IMR-90 (cell line): ENCODE measurements around the gene LARP1. TPM values are rescaled to one million over a fixed set of nuclear protein-coding genes. Genes with fewer than 3 reads are reported as not detected.

Experiments
- ATAC-seq: fragments of 200-7000 bp; cut with Tn5 transposase; 2 replicates; pipeline ENCODE4 v1.9.1; 2020; ENCODE audit warnings: low read depth, mild to moderate bottlenecking, moderate library complexity
- BruUV-seq: library from RNA; stranded (reverse); fragments of 400-500 nt; replicated peaks from 2 replicates; lab custom pipeline; 2021; lab: Mats Ljungman, UMichigan
- CTCF ChIA-PET: fragments of 300-600 bp; formaldehyde crosslinking; extraction: SDS; loops from one replicate; lab custom pipeline; 2021; ENCODE audit warnings: antibody characterized with exemption; lab: Yijun Ruan, JAX
- POLR2A ChIA-PET: fragments of 300-600 bp; sonication (Branson Sonifier 250); formaldehyde crosslinking; loops from one replicate; lab custom pipeline; 2022; ENCODE audit warnings: antibody characterized with exemption; ENCODE audit not compliant: unreplicated experiment; lab: Charles Lee
- DNase-seq: peaks from one replicate; pipeline ENCODE4 v3.0.0; 2013
- H2AFZ ChIP-seq: replicated peaks from 2 replicates; pipeline ENCODE3; 2013; ENCODE audit warnings: low read length, mild to moderate bottlenecking; ENCODE audit not compliant: poor library complexity
- H2AK5ac ChIP-seq: 2 replicates; pipeline ENCODE4 v1.6.1; 2013; ENCODE audit warnings: low read depth, low read length, inconsistent platforms
- H2AK9ac ChIP-seq: replicated peaks from 2 replicates; pipeline ENCODE3; 2013; ENCODE audit warnings: mild to moderate bottlenecking, low read depth, low read length, moderate library complexity; ENCODE audit not compliant: poor library complexity
- H2BK120ac ChIP-seq: 2 replicates; pipeline ENCODE4 v1.6.1; 2013; ENCODE audit warnings: low read depth, low read length, inconsistent platforms
- H2BK15ac ChIP-seq: 3 replicates; pipeline ENCODE4 v1.6.1; 2013; ENCODE audit warnings: low read depth, low read length, inconsistent platforms
- H2BK20ac ChIP-seq: 2 replicates; pipeline ENCODE4 v1.6.1; 2013; ENCODE audit warnings: low read depth, mild to moderate bottlenecking, inconsistent platforms, low read length, moderate library complexity
- H2BK5ac ChIP-seq: 2 replicates; pipeline ENCODE4 v1.6.1; 2013; ENCODE audit warnings: mild to moderate bottlenecking, low read depth, low read length, inconsistent platforms; ENCODE audit not compliant: poor library complexity, severe bottlenecking
- H3K14ac ChIP-seq: replicated peaks from 2 replicates; pipeline ENCODE4 v1.6.1; 2013; ENCODE audit warnings: low read depth, low read length, inconsistent platforms
- H3K18ac ChIP-seq: 2 replicates; pipeline ENCODE4 v1.6.1; 2013; ENCODE audit warnings: low read depth, low read length, control low read depth
- H3K23ac ChIP-seq: 2 replicates; pipeline ENCODE4 v1.6.1; 2013; ENCODE audit warnings: low read depth, low read length, inconsistent platforms
- H3K27ac ChIP-seq: 2 replicates; pipeline ENCODE4 v1.5.1; 2013; ENCODE audit warnings: mild to moderate bottlenecking, control low read depth, low read length; ENCODE audit not compliant: insufficient read depth
- H3K27me3 ChIP-seq: 2 replicates; pipeline ENCODE4 v1.6.1; 2013; ENCODE audit warnings: low read length; ENCODE audit not compliant: control insufficient read depth, insufficient read depth
- H3K36me3 ChIP-seq: 2 replicates; pipeline ENCODE4 v1.6.1; 2013; ENCODE audit warnings: low read length, mixed read lengths; ENCODE audit not compliant: control insufficient read depth, insufficient read depth
- H3K4ac ChIP-seq: 2 replicates; pipeline ENCODE4 v1.6.1; 2013; ENCODE audit warnings: low read depth, low read length, inconsistent platforms
- H3K4me1 ChIP-seq: 2 replicates; pipeline ENCODE4 v1.6.1; 2013; ENCODE audit warnings: low read length, mixed read lengths; ENCODE audit not compliant: control insufficient read depth, insufficient read depth
- H3K4me2 ChIP-seq: 2 replicates; pipeline ENCODE4 v1.6.1; 2013; ENCODE audit warnings: low read depth, mild to moderate bottlenecking, control low read depth, low read length, moderate library complexity
- H3K4me3 ChIP-seq: 2 replicates; pipeline ENCODE4 v1.5.1; 2013; ENCODE audit warnings: low read depth, mild to moderate bottlenecking, control low read depth, low read length, moderate library complexity; ENCODE audit not compliant: insufficient read depth
- H3K56ac ChIP-seq: 2 replicates; pipeline ENCODE4 v1.6.1; 2013; ENCODE audit warnings: low read length, inconsistent platforms; ENCODE audit not compliant: insufficient read depth; ENCODE audit errors: extremely low read depth
- H3K79me1 ChIP-seq, 2 experiments: 2 replicates each; pipeline ENCODE4 v1.6.1; 2013; ENCODE audit warnings: low read length in 2 of 2, inconsistent platforms in 1 of 2, low read depth in 1 of 2
- H3K9ac ChIP-seq: 2 replicates; pipeline ENCODE4 v1.6.1; 2013; ENCODE audit warnings: low read depth, low read length, control low read depth
- H3K9me1 ChIP-seq: 2 replicates; pipeline ENCODE4 v1.6.1; 2013; ENCODE audit warnings: low read length, inconsistent platforms; ENCODE audit not compliant: insufficient read depth
- H3K9me3 ChIP-seq: 2 replicates; pipeline ENCODE4 v1.6.1; 2013; ENCODE audit warnings: low read length; ENCODE audit not compliant: control insufficient read depth, insufficient read depth
- H4K20me1 ChIP-seq: 2 replicates; pipeline ENCODE4 v1.6.1; 2013; ENCODE audit warnings: low read length, inconsistent platforms; ENCODE audit not compliant: insufficient read depth
- H4K5ac ChIP-seq: 2 replicates; pipeline ENCODE4 v1.6.1; 2013; ENCODE audit warnings: mild to moderate bottlenecking, low read depth, low read length, control low read depth
- H4K8ac ChIP-seq, 2 experiments: 2 replicates each; pipeline ENCODE4 v1.6.1; 2013; ENCODE audit warnings: low read depth in 2 of 2, low read length in 2 of 2, control low read depth in 1 of 2, inconsistent platforms in 1 of 2
- H4K91ac ChIP-seq: 2 replicates; pipeline ENCODE4 v1.6.1; 2013; ENCODE audit warnings: low read depth, low read length, inconsistent platforms; ENCODE audit not compliant: insufficient read depth
- FOS ChIP-seq: fragments of 150-350 bp; IDR thresholded peaks from 2 replicates; pipeline ENCODE4 v1.6.1; 2016; ENCODE audit warnings: low read depth, low read length
- MAZ ChIP-seq: IDR thresholded peaks from 2 replicates; pipeline ENCODE4 v1.6.1; 2012; ENCODE audit warnings: low read depth, mild to moderate bottlenecking, low read length, improper control_type of control experiment, moderate library complexity, borderline replicate concordance
- MXI1 ChIP-seq: IDR thresholded peaks from 2 replicates; pipeline ENCODE4 v1.6.1; 2012; ENCODE audit warnings: low read depth, mild to moderate bottlenecking, low read length, moderate library complexity, borderline replicate concordance
- NFE2L2 ChIP-seq: fragments of 150-350 bp; IDR thresholded peaks from 2 replicates; pipeline ENCODE4 v1.6.1; 2016; ENCODE audit warnings: low read depth, mild to moderate bottlenecking, low read length
- POLR2A ChIP-seq: IDR thresholded peaks from 2 replicates; pipeline ENCODE4 v1.6.1; 2012; ENCODE audit warnings: mild to moderate bottlenecking, low read depth, low read length
- RAD21 ChIP-seq: IDR thresholded peaks from 2 replicates; pipeline ENCODE4 v1.6.1; 2012; ENCODE audit warnings: low read length, improper control_type of control experiment
- RCOR1 ChIP-seq: IDR thresholded peaks from 2 replicates; pipeline ENCODE4 v1.6.1; 2012; ENCODE audit warnings: mild to moderate bottlenecking, low read length, improper control_type of control experiment; ENCODE audit not compliant: insufficient replicate concordance
- USF2 ChIP-seq: fragments of 150-350 bp; IDR thresholded peaks from 2 replicates; pipeline ENCODE4 v1.6.1; 2017; ENCODE audit warnings: mild to moderate bottlenecking, antibody characterized with exemption, low read length, low read depth
- WGBS, 2 experiments: methylation state at CpG; one replicate each; pipeline versions ENCODE4 v1.1.5 to v1.1.7; 2013; ENCODE audit warnings: missing lambda C conversion rate in 2 of 2; ENCODE audit not compliant: insufficient read length in 1 of 2; ENCODE audit errors: extremely low coverage in 2 of 2; 5-methylcytosine and 5-hydroxymethylcytosine counted together
- dilution Hi-C: fragments of 300-500 bp; cut with HindIII; formaldehyde crosslinking; loops from one replicate; pipeline ENCODE4 v1.14.3; 2018; ENCODE audit warnings: low sequenced_read_pairs; ENCODE audit not compliant: unreplicated experiment
- in situ Hi-C: fragments of 300-500 bp; cut with MboI; formaldehyde crosslinking; loops from 3 replicates; pipeline ENCODE4 v1.14.3; 2019; ENCODE audit warnings: low sequenced_read_pairs, inconsistent platforms, mixed read lengths
- intact Hi-C: fragments of 100-400 bp; cut with micrococcal nuclease; formaldehyde crosslinking; loops from 2 replicates; pipeline ENCODE4 v1.10.0; 2022
- polyA plus RNA-seq, 3 experiments: library from polyadenylated mRNA; depleted of rRNA; stranded (reverse); fragments of >200 nt; gene quantifications; 2 replicates each; pipeline ENCODE4 v1.2.3, GENCODE V29; 2012; ENCODE audit warnings: low replicate concordance in 1 of 3
- total RNA-seq: library from RNA; depleted of rRNA; stranded (reverse); fragments of >200 nt; gene quantifications from 2 replicates; pipeline ENCODE4 v1.2.3, GENCODE V29; 2012
- TF ChIP-seq, protein P1 (sequence below): conservative IDR thresholded peaks from 2 replicates; pipeline ENCODE4 v1.5.1; 2012; ENCODE audit warnings: mild to moderate bottlenecking, low read depth, low read length, improper control_type of control experiment

LARP1 gene
- total and polyA plus RNA-seq, 2 of the 4 experiments (the other 2 are of a cell fraction), result 47.3 to 77.4 TPM

- no peaks in the 10 kb centered on the region for H3K27me3 ChIP-seq
- dilution Hi-C loops, result no loop called here
- CTCF ChIA-PET, result no interaction called here
- H2AK9ac ChIP-seq, result no peak overlapping the region
- BruUV-seq, result no TSS peak
- no peak overlapping the region for H3K56ac ChIP-seq
- H3K14ac ChIP-seq, result no peak overlapping the region
- H2BK20ac ChIP-seq, result no peak overlapping the region
- no peak overlapping the region for H3K4me2 ChIP-seq
- ATAC-seq (no peak), DNase-seq (no peak)
- H3K4me3 ChIP-seq, result no peak overlapping the region
- POLR2A ChIA-PET, result no interaction called here
- H3K79me1 ChIP-seq, result peaks cover 14 to 85% of the 10 kb centered on the region in 2 experiments; a peak in 3 of 4 replicates
- H3K4me1 ChIP-seq, result peaks cover 20% of the 10 kb centered on the region
- peaks cover 50% of the 10 kb centered on the region for H3K9me1 ChIP-seq
- H3K27ac ChIP-seq, result no peak overlapping the region
- H4K8ac ChIP-seq, result no peak overlapping the region
- no peak overlapping the region for H2BK15ac ChIP-seq
- intact Hi-C loops, result no loop called here
- no peak overlapping the region for H4K5ac ChIP-seq
- no peak overlapping the region for H3K4ac ChIP-seq
- H3K9me3 ChIP-seq, result no peaks in the 10 kb centered on the region
- H3K18ac ChIP-seq, result no peak overlapping the region
- no peak overlapping the region for H2AFZ ChIP-seq
- H2AK5ac ChIP-seq, result no peak overlapping the region
- no peak overlapping the region for H3K9ac ChIP-seq
- H4K20me1 ChIP-seq, result peaks cover 93% of the 10 kb centered on the region
- no peak overlapping the region for H2BK5ac ChIP-seq
- H4K91ac ChIP-seq, result no peak overlapping the region
- no CpG with 5 or more reads among the region's 2 CpGs for WGBS, 2 experiments
- no peak for TF ChIP-seq MXI1
- TF ChIP-seq POLR2A, result no peak
- no peak for TF ChIP-seq RCOR1
- TF ChIP-seq NFE2L2, result no peak
- no peak for TF ChIP-seq USF2
- TF ChIP-seq RAD21, result no peak
- TF ChIP-seq FOS, result no peak
- TF ChIP-seq, protein P1, sequence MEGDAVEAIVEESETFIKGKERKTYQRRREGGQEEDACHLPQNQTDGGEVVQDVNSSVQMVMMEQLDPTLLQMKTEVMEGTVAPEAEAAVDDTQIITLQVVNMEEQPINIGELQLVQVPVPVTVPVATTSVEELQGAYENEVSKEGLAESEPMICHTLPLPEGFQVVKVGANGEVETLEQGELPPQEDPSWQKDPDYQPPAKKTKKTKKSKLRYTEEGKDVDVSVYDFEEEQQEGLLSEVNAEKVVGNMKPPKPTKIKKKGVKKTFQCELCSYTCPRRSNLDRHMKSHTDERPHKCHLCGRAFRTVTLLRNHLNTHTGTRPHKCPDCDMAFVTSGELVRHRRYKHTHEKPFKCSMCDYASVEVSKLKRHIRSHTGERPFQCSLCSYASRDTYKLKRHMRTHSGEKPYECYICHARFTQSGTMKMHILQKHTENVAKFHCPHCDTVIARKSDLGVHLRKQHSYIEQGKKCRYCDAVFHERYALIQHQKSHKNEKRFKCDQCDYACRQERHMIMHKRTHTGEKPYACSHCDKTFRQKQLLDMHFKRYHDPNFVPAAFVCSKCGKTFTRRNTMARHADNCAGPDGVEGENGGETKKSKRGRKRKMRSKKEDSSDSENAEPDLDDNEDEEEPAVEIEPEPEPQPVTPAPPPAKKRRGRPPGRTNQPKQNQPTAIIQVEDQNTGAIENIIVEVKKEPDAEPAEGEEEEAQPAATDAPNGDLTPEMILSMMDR, result no peak
- no peak for TF ChIP-seq MAZ
- H2BK120ac ChIP-seq, result no peak overlapping the region
- in situ Hi-C loops, result no loop called here
- no peaks in the 10 kb centered on the region for H3K36me3 ChIP-seq
- no peak overlapping the region for H3K23ac ChIP-seq
Observed at GRCh38 chr5:154778534-154778933, 23.4 kb downstream of the LARP1 start.
